Stimulated activated CD8-positive, alpha-beta memory T cell treated with anti-CD3 and anti-CD28 coated beads, Interleukin-15, amount 100 ng/mL, for 1 hour (primary cell): ENCODE data around the gene PITRM1.
"Not testable (repeated sequence)": the region's sequence is repeated elsewhere in the genome, so short reads cannot be mapped to it uniquely, and the experiment has no call there.

Experiments used
- DNase-seq: peaks from one replicate; pipeline ENCODE4 v3.0.0-alpha.2; 2020; ENCODE audit warnings: low read depth

Gene PITRM1

GRCh38 chr10:3122034-3122433 is 50.5 kb downstream of the PITRM1 start:
- DNase-seq: no peak

DNA sequence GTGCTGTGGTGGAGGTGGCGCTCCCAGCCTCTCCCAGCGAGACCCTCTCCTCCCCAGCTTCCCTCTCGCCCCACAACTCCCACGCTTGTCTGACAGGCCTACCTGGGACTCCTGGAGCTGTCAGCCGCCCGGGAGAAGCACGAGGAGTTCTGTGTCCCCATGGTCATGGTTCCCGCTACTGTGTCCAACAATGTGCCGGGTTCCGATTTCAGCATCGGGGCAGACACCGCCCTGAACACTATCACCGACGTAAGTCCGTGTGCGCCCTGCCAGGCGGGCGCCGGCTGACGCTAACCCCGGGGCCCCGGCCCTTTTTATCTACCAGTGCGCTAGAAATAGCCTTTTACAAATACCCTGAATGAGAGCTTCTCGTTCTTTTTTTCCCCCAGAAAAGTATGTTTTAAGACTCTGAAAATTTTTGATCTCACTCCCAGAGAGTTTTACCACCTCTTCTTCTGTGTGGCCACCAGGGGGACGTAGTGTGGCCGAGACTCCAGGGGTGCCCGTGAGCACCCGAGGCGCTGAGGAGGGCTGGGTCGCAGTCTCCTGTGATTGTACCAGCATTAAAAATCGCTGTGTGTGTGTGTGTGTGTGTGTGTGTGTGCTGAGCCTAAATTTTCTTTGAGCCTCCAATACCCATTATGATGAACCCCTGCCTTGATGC is 52.7 kb downstream of the PITRM1 start:
- DNase-seq: no peak

DNA sequence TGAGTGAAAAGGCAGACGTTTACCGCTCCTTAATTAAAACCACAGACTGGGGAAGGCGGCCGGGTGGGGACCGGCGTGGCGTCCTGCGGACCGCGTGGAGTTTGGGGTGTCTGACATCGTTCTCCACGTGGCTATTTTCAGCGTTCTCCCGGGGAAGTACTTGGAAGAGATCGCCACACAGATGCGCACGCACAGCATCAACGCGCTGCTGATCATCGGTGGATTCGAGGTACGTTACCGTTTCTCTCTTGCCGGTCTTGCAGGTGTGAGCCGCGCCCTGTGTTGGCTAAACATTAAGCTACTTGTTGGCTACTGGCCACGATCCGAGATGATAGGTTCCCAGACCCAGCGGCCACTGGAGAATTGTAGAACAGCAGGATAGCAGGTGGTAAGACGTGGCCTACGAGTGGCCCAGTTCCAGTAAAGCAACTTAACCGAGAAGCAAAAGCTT is 53.9 kb downstream of the PITRM1 start:
- DNase-seq: no peak

DNA sequence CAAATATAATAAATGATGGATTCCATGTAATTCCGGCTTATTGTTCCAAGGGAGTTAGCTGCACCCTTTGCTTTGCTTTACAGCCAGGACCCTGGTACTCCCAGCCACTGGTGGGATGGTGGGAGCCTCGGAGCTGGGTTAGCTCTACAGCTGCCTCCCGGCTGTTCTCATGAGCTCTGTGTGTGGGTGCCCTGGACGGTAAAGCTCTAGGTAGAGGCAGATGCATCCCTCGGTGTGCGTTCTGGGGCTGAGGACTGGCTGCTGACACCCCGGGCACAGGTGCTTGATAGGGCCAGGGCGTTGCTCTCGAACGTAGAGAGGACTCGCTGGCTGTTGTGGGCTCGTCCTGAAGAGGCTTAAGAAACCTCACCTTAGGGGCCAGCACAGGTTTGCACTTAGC is 55.1 kb downstream of the PITRM1 start:
- DNase-seq: no peak

DNA sequence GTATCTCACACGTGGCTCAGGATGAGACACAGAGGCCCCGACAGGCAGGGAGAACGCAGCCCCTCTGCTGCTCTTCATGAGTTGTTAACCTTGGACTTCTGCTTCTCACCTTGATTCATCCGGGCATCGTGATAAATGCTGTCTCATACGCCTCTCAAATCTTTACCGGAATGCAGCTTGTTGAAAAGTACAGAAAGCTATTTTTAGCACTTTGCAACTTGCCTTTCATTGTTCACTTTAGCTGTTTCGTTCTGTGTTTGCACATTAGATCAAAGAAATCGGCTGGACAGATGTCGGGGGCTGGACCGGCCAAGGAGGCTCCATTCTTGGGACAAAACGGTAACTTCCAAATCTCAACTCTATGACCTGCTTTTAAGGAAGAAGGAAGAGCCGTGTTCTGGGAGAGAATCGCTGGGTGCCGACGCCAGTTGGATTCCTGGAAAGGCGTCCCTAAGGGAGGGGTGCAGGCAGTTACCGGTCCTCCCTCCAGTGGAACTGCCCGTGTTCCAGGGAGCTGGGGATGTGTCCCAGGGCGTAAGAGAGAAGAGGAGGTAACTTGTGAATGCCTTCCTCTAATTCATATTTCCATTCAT is 56.0 kb downstream of the PITRM1 start:
- DNase-seq: no peak

GRCh38 chr10:3115685-3116084 is 56.9 kb downstream of the PITRM1 start:
- no peak for DNase-seq

- no peak for DNase-seq
These were observed 59.2 kb downstream of the PITRM1 start for GRCh38 chr10:3113343-3113720.

DNA sequence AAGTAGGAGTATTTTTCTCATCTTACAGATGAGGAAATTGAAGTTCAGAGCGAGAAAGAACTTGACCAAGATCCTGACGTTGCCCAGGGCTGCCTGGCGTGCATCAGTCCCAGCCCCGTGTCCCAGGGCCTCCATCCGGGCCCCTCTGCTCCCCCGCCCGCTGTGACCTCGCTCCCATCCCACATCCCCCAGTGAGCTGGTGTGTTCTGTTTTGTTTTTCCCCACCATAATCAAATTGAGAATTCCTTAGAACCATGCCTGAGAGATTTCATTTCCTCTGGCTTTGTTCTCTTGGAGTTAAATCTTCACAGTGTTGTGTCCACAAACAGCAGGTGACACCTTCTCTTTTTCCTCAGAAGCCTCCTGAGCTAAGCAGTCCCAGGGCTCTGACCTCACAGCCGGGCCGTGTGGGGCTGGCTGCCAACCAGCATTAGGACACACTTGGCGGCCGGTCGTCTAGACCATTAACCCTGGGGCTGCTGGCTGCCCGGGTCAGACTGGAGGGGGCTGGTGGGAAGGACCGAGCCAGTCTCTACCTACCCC is 60.9 kb downstream of the PITRM1 start:
- no peak for DNase-seq

DNA sequence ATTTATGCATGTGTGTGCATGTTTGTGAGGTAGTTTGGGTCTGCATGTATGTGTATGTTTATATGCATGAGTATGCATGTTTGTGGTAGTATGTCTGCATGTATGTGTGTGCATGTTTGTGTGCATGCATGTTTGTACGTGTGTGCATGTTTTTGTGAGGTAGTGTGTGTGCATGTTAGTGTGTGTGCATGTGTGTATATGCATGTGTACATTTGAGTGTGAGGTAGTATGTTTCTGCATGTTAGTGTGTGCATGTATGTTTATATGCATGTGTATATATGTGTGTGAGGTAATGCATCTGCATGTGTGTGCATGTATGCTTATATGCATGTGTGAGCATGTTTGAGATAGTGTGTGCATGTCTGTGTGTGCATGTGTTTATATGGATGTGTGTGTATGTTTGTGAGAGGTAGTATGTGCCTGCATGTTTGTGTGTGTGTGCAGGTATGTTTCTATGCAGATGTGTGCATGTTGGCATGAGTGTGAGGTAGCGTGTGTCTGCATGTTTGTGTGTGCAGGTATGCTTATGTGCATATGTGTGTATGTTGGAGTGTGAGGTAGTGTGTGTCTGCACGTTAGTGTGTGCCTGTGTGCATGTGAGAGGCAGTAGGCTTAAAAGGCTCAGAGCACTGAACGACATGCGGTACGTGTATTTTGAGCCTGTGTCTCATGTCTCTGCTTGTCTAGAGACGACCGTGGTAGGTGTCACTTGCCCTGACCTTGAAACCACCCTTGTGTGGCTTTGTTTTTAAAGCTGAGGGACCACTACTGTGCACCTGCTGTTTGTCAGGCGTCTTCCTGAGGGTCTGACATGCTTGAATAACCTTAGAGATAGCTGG is 61.6 kb downstream of the PITRM1 start:
- DNase-seq: no peak

DNA sequence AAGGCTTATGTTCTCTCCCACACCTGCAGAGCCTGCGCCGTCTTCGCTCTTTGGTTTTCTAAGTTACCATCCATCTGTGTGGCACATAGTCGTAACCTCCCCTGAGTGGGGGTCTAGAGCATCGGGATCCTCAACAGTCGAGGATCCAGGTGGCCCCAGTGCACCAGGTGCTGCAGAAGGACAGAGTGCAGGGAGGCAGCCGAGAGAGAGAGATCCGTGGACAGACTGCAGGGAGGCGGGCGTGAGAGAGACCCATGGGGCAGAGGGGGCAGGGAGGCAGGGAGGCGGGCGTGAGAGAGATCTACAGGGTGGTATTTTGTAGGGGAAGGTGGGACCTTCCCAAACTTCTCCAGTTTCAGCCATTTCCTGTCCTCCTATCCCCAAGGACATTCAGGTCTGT is 62.9 kb downstream of the PITRM1 start:
- DNase-seq: no peak

GRCh38 chr10:3109196-3109595 is 63.4 kb downstream of the PITRM1 start:
- no peak for DNase-seq

DNA sequence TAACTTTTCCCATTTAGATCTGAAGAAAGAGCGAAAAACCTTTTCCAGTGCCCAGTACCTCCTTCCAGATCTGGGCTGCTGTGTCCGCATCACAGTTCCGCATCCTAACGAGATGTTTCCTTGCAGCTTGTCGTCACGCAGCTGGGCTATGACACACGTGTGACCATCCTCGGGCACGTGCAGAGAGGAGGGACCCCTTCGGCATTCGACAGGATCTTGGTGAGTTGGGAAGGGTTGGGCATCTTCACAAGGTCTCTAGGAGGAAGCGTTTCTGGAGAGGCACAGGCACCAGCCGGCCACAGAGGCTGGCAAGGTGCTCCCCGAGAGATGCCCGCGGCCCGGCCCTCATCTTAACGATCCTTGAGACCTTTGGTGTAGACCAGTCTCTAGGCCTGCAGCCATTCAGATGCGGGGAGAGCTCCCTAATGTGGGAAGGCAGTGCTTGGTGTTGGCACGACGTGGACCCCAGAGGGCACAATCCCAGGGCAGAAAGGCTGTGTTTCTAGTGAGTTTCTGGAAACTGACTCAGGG is 63.9 kb downstream of the PITRM1 start:
- no peak for DNase-seq

GRCh38 chr10:3108033-3108432 is 64.5 kb downstream of the PITRM1 start:
- DNase-seq: no peak

DNA sequence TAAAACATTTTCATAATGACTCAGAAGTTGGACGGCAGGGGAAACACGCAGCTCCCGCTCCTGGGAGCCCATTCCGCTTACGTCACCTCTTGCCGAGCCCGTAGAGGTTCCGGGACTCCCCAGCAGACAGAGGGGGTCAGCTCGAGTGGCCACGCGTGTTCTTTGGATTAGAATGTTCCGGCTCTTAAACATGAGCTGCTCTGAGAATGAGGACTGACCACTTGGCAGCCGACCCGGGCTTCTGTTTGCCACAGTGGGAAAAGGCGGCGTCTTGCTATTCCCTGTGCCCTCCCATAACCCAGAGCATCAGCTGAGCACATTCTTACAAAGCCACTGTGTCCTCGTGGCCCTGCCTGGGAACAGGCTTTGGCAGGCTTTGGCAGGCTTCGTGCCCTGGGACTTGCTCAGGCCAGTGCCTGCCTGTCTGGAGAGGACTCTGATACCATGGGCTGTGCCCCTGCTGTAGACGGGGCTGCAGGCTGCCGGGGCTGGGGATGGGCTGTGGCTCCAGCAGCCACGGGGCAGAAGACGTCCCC is 65.1 kb downstream of the PITRM1 start:
- DNase-seq: no peak

- no peak for DNase-seq
These were observed 65.6 kb downstream of the PITRM1 start for GRCh38 chr10:3106928-3107425.

DNA sequence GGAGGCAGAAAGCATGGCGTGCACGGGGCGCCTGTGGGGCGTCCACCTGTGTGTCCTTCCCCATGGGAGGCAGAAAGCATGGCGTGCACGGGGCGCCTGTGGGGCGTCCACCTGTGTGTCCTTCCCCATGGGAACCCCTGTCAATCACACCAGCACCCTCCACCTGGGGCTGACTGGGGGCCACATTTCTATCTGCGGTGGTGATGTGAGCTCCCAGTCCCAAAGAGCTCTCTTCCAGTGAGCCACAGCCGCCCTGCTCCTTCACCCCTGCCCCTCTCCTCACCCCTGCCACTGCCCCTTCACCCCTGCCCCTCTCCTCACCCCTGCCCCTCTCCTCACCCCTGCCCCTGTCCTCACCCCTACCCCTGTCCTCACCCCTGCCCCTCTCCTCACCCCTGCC is 66.3 kb downstream of the PITRM1 start:
- not testable (repeated sequence) for DNase-seq

GRCh38 chr10:3105905-3106304 is 66.7 kb downstream of the PITRM1 start:
- DNase-seq: no peak

- no peak for DNase-seq
These were observed 67.4 kb downstream of the PITRM1 start for GRCh38 chr10:3105166-3105565.

DNA sequence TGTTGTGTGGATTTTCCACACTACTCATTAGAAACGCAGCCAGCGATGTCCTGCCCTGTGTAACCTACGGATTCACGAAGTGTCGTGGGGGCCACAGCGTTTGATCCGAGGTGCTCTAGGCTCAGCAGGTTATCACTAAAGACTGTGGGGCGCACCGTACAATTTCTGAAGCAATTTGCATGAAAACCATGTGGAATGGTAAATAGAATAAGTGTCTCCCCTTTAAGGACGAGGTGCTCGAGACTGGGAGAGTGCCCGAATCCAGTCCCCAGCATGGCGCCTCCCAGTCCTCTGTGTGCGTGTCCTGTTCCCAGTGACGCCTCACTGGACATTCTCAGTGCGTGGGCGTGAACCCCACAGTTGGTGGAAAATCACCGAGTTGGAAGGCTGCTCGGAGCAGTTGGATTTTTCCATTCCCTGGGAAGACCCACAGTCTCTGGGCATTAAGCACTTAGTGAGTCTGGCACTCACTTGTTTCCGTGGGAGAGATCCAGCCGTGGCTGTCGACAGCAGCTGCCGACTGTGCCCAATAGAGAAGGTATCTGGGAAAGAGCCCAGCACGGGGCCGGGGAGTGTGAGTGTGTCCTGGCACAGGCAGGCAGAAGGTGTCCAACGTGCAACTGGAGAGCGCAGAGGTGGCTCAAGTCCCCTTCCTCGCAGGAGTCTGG is 68.2 kb downstream of the PITRM1 start:
- no peak for DNase-seq

GRCh38 chr10:3103646-3104045 is 68.9 kb downstream of the PITRM1 start:
- DNase-seq: no peak

DNA sequence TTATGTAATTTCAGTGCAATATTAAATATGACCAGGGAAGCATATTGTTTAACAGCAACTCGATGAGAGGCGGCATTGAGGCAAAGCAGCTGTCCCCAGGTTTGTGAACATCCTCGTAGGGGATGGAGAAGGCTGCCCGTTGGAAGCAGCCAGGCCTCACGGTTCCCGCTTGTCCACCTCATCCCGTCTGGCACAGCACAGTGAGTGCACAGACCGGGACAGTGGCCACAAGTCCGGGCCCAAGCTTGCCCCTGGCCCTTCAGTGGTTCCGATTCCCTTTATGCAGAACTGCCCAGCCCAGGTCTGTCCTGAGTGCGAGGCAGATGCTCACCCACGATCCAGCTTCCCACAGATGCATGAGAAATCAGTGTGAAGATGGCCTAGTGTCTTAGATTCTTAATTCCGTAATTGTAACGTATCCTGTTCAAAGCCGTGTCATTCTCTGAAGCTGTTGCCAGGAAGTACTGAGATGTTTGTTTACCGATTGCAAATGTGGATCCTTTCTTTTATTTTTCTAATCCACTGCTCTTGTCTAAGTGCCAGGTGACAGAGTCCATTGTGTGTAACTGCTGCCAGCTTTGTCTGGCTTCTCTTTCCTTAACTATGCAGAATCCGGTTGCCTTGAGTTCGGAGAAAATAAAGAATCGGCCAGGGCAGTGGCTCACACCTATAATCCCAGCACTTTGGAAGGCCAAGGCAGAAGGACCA is 69.7 kb downstream of the PITRM1 start:
- DNase-seq: no peak
